Liver (tissue), 9 donors: ENCODE measurements around the gene ARL5B. TPM values are rescaled to one million over a fixed set of nuclear protein-coding genes. Genes with fewer than 3 reads are reported as not detected.

Experiments used
- DNase-seq: peaks from one replicate; pipeline ENCODE4 v3.0.0-alpha.2; 2017; ENCODE audit warnings: low spot score
- H3K27ac ChIP-seq, 2 donors: one replicate each; pipeline ENCODE4 v1.7.0; 2013; ENCODE audit warnings: inconsistent platforms in 2 of 2, low read length in 2 of 2, control low read depth in 1 of 2, low read depth in 1 of 2, mild to moderate bottlenecking in 1 of 2
- H3K27me3 ChIP-seq, 4 donors: one replicate each; pipeline versions ENCODE4 v1.6.1 to v1.7.0; 2013; ENCODE audit warnings: low read length in 3 of 4, inconsistent platforms in 1 of 4, mild to moderate bottlenecking in 1 of 4, moderate library complexity in 1 of 4; ENCODE audit not compliant: control insufficient read depth in 4 of 4, insufficient read depth in 4 of 4
- H3K36me3 ChIP-seq, 4 donors: one replicate each; pipeline versions ENCODE4 v1.6.1 to v1.7.0; 2013; ENCODE audit warnings: low read length in 3 of 4, mild to moderate bottlenecking in 3 of 4, low read depth in 1 of 4, moderate library complexity in 1 of 4; ENCODE audit not compliant: control insufficient read depth in 4 of 4, insufficient read depth in 3 of 4
- H3K4me1 ChIP-seq, 4 donors: one replicate each; pipeline versions ENCODE4 v1.6.1 to v1.7.0; 2013; ENCODE audit warnings: low read length in 3 of 4, mild to moderate bottlenecking in 3 of 4, moderate library complexity in 1 of 4; ENCODE audit not compliant: control insufficient read depth in 4 of 4, insufficient read depth in 4 of 4
- H3K4me3 ChIP-seq, 3 donors: one replicate each; pipeline versions ENCODE4 v1.6.1 to v1.7.0; 2013; ENCODE audit warnings: low read length in 3 of 3, control low read depth in 1 of 3, low read depth in 1 of 3, mild to moderate bottlenecking in 1 of 3
- H3K9ac ChIP-seq, 2 donors: one replicate each; pipeline ENCODE4 v1.7.0; 2013; ENCODE audit warnings: low read length in 2 of 2, mild to moderate bottlenecking in 2 of 2, moderate library complexity in 2 of 2, control low read depth in 1 of 2, low read depth in 1 of 2
- H3K9me3 ChIP-seq, 4 donors: one replicate each; pipeline versions ENCODE4 v1.6.1 to v1.7.0; 2013; ENCODE audit warnings: low read length in 3 of 4; ENCODE audit not compliant: control insufficient read depth in 4 of 4
- EGR1 ChIP-seq, 2 donors: IDR thresholded peaks; 2 replicates each; pipeline ENCODE4 v1.6.1; 2016 to 2018; ENCODE audit warnings: antibody characterized with exemption in 2 of 2, low read depth in 2 of 2
- FOXA2 ChIP-seq: IDR thresholded peaks from 2 replicates; pipeline ENCODE4 v1.6.1; 2016; ENCODE audit warnings: antibody characterized with exemption
- GABPA ChIP-seq, 2 donors: IDR thresholded peaks in 1 of 2; conservative IDR thresholded peaks in 1 of 2; 2 replicates each; pipeline ENCODE4 v1.6.1; 2016; ENCODE audit warnings: antibody characterized with exemption in 2 of 2, mild to moderate bottlenecking in 1 of 2, moderate library complexity in 1 of 2
- HNF4A ChIP-seq, 2 donors: conservative IDR thresholded peaks; 2 replicates each; pipeline ENCODE4 v1.6.1; 2016; ENCODE audit warnings: antibody characterized with exemption in 2 of 2, mild to moderate bottlenecking in 2 of 2
- HNF4G ChIP-seq: IDR thresholded peaks from 2 replicates; pipeline ENCODE4 v1.6.1; 2016; ENCODE audit warnings: antibody characterized with exemption
- JUND ChIP-seq, 2 donors: IDR thresholded peaks; 2 replicates each; pipeline ENCODE4 v1.6.1; 2016; ENCODE audit warnings: antibody characterized with exemption in 2 of 2
- NR2F2 ChIP-seq: IDR thresholded peaks from 2 replicates; pipeline ENCODE4 v1.6.1; 2016; ENCODE audit warnings: antibody characterized with exemption
- RAD21 ChIP-seq, 2 donors: IDR thresholded peaks; 2 replicates each; pipeline ENCODE4 v1.6.1; 2016; ENCODE audit warnings: antibody characterized with exemption in 2 of 2, mild to moderate bottlenecking in 2 of 2
- RXRA ChIP-seq, 2 donors: IDR thresholded peaks; 2 replicates each; pipeline ENCODE4 v1.6.1; 2017 to 2018; ENCODE audit warnings: antibody characterized with exemption in 2 of 2, mild to moderate bottlenecking in 1 of 2
- SP1 ChIP-seq: IDR thresholded peaks from 2 replicates; pipeline ENCODE4 v1.6.1; 2018; ENCODE audit warnings: antibody characterized with exemption, mild to moderate bottlenecking
- TAF1 ChIP-seq: conservative IDR thresholded peaks from 2 replicates; pipeline ENCODE4 v1.6.1; 2016; ENCODE audit warnings: antibody characterized with exemption, mild to moderate bottlenecking
- YY1 ChIP-seq: IDR thresholded peaks from 2 replicates; pipeline ENCODE4 v1.6.1; 2016; ENCODE audit warnings: antibody characterized with exemption, mild to moderate bottlenecking
- WGBS: extraction: QIAGEN DNeasy Blood & Tissue Kit; methylation state at CpG from one replicate; pipeline ENCODE4 v1.1.7; 2013; 5-methylcytosine and 5-hydroxymethylcytosine counted together
- polyA plus RNA-seq, 2 donors: library from polyadenylated mRNA; stranded (reverse) in 1 of 2; unstranded in 1 of 2; fragments of 200-250 nt in 1 of 2; fragments of >200 nt in 1 of 2; fragmentation: Nextera tagmentation in 1 of 2; extraction: Ambion mirVana in 1 of 2; gene quantifications; one replicate each; pipeline versions ENCODE4 v1.2.1 to v1.2.3, GENCODE V29; 2013 to 2015
- total RNA-seq, 2 donors: library from RNA; depleted of rRNA; stranded (reverse); fragments of >200 nt; gene quantifications; one replicate each; pipeline ENCODE4 v1.2.3, GENCODE V29; 2014
- TF ChIP-seq, protein P1 (sequence below): IDR thresholded peaks from 2 replicates; pipeline ENCODE4 v1.6.1; 2016; ENCODE audit warnings: antibody characterized with exemption, mild to moderate bottlenecking
- TF ChIP-seq, protein P2 (sequence below): IDR thresholded peaks from 2 replicates; pipeline ENCODE4 v1.6.1; 2016; ENCODE audit warnings: antibody characterized with exemption
- TF ChIP-seq, protein P3 (sequence below): IDR thresholded peaks from 2 replicates; pipeline ENCODE4 v1.6.1; 2016; ENCODE audit warnings: antibody characterized with exemption
- TF ChIP-seq, protein P4 (sequence below): IDR thresholded peaks from 2 replicates; pipeline ENCODE4 v1.6.1; 2016; ENCODE audit warnings: antibody characterized with exemption
- TF ChIP-seq, protein P5 (sequence below): fragments of 150-350 bp; IDR thresholded peaks from 2 replicates; pipeline ENCODE4 v1.5.1; 2017; ENCODE audit warnings: improper control_type of control experiment, low read depth, low read length; ENCODE audit not compliant: missing input control
- donor health status: healthy.
- donor health status: healthy.
- donor health status: healthy.
- donor health status: healthy.
- donor health status: healthy.

The ARL5B gene
- total and polyA plus RNA-seq, 4 donors = 5.2 to 19.5 (median 12.3) TPM

DNA sequence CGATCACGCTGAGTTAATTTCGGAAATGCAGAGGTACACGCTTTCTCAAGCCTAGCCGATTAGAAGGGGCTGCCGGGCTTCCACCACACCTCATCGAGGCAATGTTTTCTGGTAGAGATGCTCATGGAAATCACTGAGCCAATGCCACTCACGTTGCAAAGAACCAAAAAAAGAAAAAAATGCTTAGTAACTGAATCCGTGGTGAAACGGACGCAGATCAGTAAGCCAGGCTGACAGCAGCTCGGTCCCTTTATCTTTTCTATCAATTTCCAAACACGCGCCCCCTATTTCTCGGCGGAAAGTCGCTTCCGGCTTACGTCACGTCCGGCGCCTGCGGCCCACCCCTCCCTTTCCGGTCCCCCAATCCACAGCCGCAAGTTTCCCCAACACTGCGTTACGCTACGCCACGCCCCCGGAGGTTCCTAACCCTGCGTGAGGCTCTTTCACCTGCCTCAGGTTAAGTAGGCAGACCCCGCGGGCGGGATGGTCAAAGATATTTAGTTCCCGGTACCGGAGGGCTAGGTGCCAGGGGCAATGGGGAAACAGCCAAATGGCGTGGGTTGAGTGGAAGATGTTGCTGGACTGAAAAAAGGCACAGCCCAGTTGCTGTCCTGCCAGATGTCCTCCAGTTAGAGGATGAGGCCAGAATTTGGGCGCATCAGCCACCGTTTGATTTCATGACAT, 7.8 kb upstream of the ARL5B start, which contains the start of gene NSUN6 (continued):
- TF ChIP-seq, protein P1, sequence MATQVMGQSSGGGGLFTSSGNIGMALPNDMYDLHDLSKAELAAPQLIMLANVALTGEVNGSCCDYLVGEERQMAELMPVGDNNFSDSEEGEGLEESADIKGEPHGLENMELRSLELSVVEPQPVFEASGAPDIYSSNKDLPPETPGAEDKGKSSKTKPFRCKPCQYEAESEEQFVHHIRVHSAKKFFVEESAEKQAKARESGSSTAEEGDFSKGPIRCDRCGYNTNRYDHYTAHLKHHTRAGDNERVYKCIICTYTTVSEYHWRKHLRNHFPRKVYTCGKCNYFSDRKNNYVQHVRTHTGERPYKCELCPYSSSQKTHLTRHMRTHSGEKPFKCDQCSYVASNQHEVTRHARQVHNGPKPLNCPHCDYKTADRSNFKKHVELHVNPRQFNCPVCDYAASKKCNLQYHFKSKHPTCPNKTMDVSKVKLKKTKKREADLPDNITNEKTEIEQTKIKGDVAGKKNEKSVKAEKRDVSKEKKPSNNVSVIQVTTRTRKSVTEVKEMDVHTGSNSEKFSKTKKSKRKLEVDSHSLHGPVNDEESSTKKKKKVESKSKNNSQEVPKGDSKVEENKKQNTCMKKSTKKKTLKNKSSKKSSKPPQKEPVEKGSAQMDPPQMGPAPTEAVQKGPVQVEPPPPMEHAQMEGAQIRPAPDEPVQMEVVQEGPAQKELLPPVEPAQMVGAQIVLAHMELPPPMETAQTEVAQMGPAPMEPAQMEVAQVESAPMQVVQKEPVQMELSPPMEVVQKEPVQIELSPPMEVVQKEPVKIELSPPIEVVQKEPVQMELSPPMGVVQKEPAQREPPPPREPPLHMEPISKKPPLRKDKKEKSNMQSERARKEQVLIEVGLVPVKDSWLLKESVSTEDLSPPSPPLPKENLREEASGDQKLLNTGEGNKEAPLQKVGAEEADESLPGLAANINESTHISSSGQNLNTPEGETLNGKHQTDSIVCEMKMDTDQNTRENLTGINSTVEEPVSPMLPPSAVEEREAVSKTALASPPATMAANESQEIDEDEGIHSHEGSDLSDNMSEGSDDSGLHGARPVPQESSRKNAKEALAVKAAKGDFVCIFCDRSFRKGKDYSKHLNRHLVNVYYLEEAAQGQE = peak; percentile 92
- TF ChIP-seq HNF4A (conservative IDR thresholded peaks at IDR 0.05) = peak in 1 of 2 donors; percentile 57
- peak; percentile 72 to 82 for TF ChIP-seq RXRA (IDR thresholded peaks at IDR 0.05)
- peak; percentile 43 for TF ChIP-seq FOXA2
- peak; percentile 89 for TF ChIP-seq YY1
- peak; percentile 98 to 99 for TF ChIP-seq GABPA (IDR thresholded peaks at IDR 0.05 in 1 of 2, conservative IDR thresholded peaks at IDR 0.05 in 1 of 2)
- TF ChIP-seq, protein P2, sequence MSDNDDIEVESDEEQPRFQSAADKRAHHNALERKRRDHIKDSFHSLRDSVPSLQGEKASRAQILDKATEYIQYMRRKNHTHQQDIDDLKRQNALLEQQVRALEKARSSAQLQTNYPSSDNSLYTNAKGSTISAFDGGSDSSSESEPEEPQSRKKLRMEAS = peak; percentile 98
- TF ChIP-seq JUND (IDR thresholded peaks at IDR 0.05) = peak; percentile 32 to 57
- TF ChIP-seq, protein P3, sequence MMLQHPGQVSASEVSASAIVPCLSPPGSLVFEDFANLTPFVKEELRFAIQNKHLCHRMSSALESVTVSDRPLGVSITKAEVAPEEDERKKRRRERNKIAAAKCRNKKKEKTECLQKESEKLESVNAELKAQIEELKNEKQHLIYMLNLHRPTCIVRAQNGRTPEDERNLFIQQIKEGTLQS = no peak
- TF ChIP-seq TAF1 = peak; percentile 91
- peak; percentile 51 to 57 for TF ChIP-seq RAD21 (IDR thresholded peaks at IDR 0.05)

DNA sequence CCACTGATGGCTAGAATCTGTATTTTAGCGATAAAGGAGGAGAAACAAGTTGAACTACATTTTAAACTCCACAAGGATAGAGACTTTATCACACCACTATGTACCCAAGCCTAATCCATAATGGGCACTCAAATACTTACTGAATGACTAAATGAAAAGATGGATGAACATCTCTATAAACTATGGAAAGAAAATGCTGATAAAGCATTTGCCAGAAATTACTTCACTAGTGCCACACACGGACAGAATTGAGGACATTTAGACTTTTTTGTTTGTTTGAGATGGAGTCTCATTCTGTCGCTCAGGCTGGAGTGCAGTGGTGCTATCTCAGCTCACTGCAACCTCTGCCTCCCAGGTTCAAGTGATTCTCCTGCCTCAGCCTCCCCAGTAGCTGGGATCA, 6.1 kb upstream of the ARL5B start:
- no peak overlapping the region for H3K4me3 ChIP-seq
- H3K27ac ChIP-seq = peak overlapping the region; percentile 90 to 96
- H3K4me1 ChIP-seq = peaks cover 0 to 18% (median 6%) of the 10 kb centered on the region in 4 donors
- WGBS = 96% methylated on average over 3 of the region's 3 CpGs
- H3K27me3 ChIP-seq = no peaks in the 10 kb centered on the region
- no peaks in the 10 kb centered on the region for H3K9me3 ChIP-seq
- H3K9ac ChIP-seq = no peak overlapping the region
- TF ChIP-seq YY1 (no peak), RXRA (IDR thresholded peaks at IDR 0.05) (no peak), RAD21 (IDR thresholded peaks at IDR 0.05) (no peak), NR2F2 (no peak), FOXA2 (no peak), HNF4G (no peak), EGR1 (IDR thresholded peaks at IDR 0.05; ENCODE audit: low read depth in 2 of 2) (no peak), JUND (IDR thresholded peaks at IDR 0.05) (no peak), SP1 (no peak), HNF4A (conservative IDR thresholded peaks at IDR 0.05) (no peak), TAF1 (no peak)
- TF ChIP-seq, protein P4, sequence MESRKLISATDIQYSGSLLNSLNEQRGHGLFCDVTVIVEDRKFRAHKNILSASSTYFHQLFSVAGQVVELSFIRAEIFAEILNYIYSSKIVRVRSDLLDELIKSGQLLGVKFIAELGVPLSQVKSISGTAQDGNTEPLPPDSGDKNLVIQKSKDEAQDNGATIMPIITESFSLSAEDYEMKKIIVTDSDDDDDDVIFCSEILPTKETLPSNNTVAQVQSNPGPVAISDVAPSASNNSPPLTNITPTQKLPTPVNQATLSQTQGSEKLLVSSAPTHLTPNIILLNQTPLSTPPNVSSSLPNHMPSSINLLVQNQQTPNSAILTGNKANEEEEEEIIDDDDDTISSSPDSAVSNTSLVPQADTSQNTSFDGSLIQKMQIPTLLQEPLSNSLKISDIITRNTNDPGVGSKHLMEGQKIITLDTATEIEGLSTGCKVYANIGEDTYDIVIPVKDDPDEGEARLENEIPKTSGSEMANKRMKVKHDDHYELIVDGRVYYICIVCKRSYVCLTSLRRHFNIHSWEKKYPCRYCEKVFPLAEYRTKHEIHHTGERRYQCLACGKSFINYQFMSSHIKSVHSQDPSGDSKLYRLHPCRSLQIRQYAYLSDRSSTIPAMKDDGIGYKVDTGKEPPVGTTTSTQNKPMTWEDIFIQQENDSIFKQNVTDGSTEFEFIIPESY = no peak
- TF ChIP-seq, protein P3 = no peak
- TF ChIP-seq, protein P5, sequence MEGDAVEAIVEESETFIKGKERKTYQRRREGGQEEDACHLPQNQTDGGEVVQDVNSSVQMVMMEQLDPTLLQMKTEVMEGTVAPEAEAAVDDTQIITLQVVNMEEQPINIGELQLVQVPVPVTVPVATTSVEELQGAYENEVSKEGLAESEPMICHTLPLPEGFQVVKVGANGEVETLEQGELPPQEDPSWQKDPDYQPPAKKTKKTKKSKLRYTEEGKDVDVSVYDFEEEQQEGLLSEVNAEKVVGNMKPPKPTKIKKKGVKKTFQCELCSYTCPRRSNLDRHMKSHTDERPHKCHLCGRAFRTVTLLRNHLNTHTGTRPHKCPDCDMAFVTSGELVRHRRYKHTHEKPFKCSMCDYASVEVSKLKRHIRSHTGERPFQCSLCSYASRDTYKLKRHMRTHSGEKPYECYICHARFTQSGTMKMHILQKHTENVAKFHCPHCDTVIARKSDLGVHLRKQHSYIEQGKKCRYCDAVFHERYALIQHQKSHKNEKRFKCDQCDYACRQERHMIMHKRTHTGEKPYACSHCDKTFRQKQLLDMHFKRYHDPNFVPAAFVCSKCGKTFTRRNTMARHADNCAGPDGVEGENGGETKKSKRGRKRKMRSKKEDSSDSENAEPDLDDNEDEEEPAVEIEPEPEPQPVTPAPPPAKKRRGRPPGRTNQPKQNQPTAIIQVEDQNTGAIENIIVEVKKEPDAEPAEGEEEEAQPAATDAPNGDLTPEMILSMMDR = no peak
- TF ChIP-seq, protein P2 = no peak
- TF ChIP-seq, protein P1 = no peak
- no peak for DNase-seq
- H3K36me3 ChIP-seq = peaks cover 0 to 5% (median 2%) of the 10 kb centered on the region in 4 donors
